IMR-90 (cell line): Measurements from ENCODE around the gene SKP1. TPM values are rescaled to one million over a fixed set of nuclear protein-coding genes. Genes with fewer than 3 reads are reported as not detected.

Source experiments
- ATAC-seq: fragments of 200-7000 bp; cut with Tn5 transposase; 2 replicates; pipeline ENCODE4 v1.9.1; 2020; ENCODE audit warnings: low read depth, mild to moderate bottlenecking, moderate library complexity
- BruUV-seq: library from RNA; stranded (reverse); fragments of 400-500 nt; replicated peaks from 2 replicates; lab custom pipeline; 2021; lab: Mats Ljungman, UMichigan
- CTCF ChIA-PET: fragments of 300-600 bp; formaldehyde crosslinking; extraction: SDS; loops from one replicate; lab custom pipeline; 2021; ENCODE audit warnings: antibody characterized with exemption; lab: Yijun Ruan, JAX
- POLR2A ChIA-PET: fragments of 300-600 bp; sonication (Branson Sonifier 250); formaldehyde crosslinking; loops from one replicate; lab custom pipeline; 2022; ENCODE audit warnings: antibody characterized with exemption; ENCODE audit not compliant: unreplicated experiment; lab: Charles Lee
- DNase-seq: peaks from one replicate; pipeline ENCODE4 v3.0.0; 2013
- H2AFZ ChIP-seq: replicated peaks from 2 replicates; pipeline ENCODE3; 2013; ENCODE audit warnings: low read length, mild to moderate bottlenecking; ENCODE audit not compliant: poor library complexity
- H2AK5ac ChIP-seq: 2 replicates; pipeline ENCODE4 v1.6.1; 2013; ENCODE audit warnings: low read depth, low read length, inconsistent platforms
- H2AK9ac ChIP-seq: replicated peaks from 2 replicates; pipeline ENCODE3; 2013; ENCODE audit warnings: mild to moderate bottlenecking, low read depth, low read length, moderate library complexity; ENCODE audit not compliant: poor library complexity
- H2BK120ac ChIP-seq: 2 replicates; pipeline ENCODE4 v1.6.1; 2013; ENCODE audit warnings: low read depth, low read length, inconsistent platforms
- H2BK15ac ChIP-seq: 3 replicates; pipeline ENCODE4 v1.6.1; 2013; ENCODE audit warnings: low read depth, low read length, inconsistent platforms
- H2BK20ac ChIP-seq: 2 replicates; pipeline ENCODE4 v1.6.1; 2013; ENCODE audit warnings: low read depth, mild to moderate bottlenecking, inconsistent platforms, low read length, moderate library complexity
- H2BK5ac ChIP-seq: 2 replicates; pipeline ENCODE4 v1.6.1; 2013; ENCODE audit warnings: mild to moderate bottlenecking, low read depth, low read length, inconsistent platforms; ENCODE audit not compliant: poor library complexity, severe bottlenecking
- H3K14ac ChIP-seq: replicated peaks from 2 replicates; pipeline ENCODE4 v1.6.1; 2013; ENCODE audit warnings: low read depth, low read length, inconsistent platforms
- H3K18ac ChIP-seq: 2 replicates; pipeline ENCODE4 v1.6.1; 2013; ENCODE audit warnings: low read depth, low read length, control low read depth
- H3K23ac ChIP-seq: 2 replicates; pipeline ENCODE4 v1.6.1; 2013; ENCODE audit warnings: low read depth, low read length, inconsistent platforms
- H3K27ac ChIP-seq: 2 replicates; pipeline ENCODE4 v1.5.1; 2013; ENCODE audit warnings: mild to moderate bottlenecking, control low read depth, low read length; ENCODE audit not compliant: insufficient read depth
- H3K27me3 ChIP-seq: 2 replicates; pipeline ENCODE4 v1.6.1; 2013; ENCODE audit warnings: low read length; ENCODE audit not compliant: control insufficient read depth, insufficient read depth
- H3K36me3 ChIP-seq: 2 replicates; pipeline ENCODE4 v1.6.1; 2013; ENCODE audit warnings: low read length, mixed read lengths; ENCODE audit not compliant: control insufficient read depth, insufficient read depth
- H3K4ac ChIP-seq: 2 replicates; pipeline ENCODE4 v1.6.1; 2013; ENCODE audit warnings: low read depth, low read length, inconsistent platforms
- H3K4me1 ChIP-seq: 2 replicates; pipeline ENCODE4 v1.6.1; 2013; ENCODE audit warnings: low read length, mixed read lengths; ENCODE audit not compliant: control insufficient read depth, insufficient read depth
- H3K4me2 ChIP-seq: 2 replicates; pipeline ENCODE4 v1.6.1; 2013; ENCODE audit warnings: low read depth, mild to moderate bottlenecking, control low read depth, low read length, moderate library complexity
- H3K4me3 ChIP-seq: 2 replicates; pipeline ENCODE4 v1.5.1; 2013; ENCODE audit warnings: low read depth, mild to moderate bottlenecking, control low read depth, low read length, moderate library complexity; ENCODE audit not compliant: insufficient read depth
- H3K56ac ChIP-seq: 2 replicates; pipeline ENCODE4 v1.6.1; 2013; ENCODE audit warnings: low read length, inconsistent platforms; ENCODE audit not compliant: insufficient read depth; ENCODE audit errors: extremely low read depth
- H3K79me1 ChIP-seq, 2 experiments: 2 replicates each; pipeline ENCODE4 v1.6.1; 2013; ENCODE audit warnings: low read length in 2 of 2, inconsistent platforms in 1 of 2, low read depth in 1 of 2
- H3K9ac ChIP-seq: 2 replicates; pipeline ENCODE4 v1.6.1; 2013; ENCODE audit warnings: low read depth, low read length, control low read depth
- H3K9me1 ChIP-seq: 2 replicates; pipeline ENCODE4 v1.6.1; 2013; ENCODE audit warnings: low read length, inconsistent platforms; ENCODE audit not compliant: insufficient read depth
- H3K9me3 ChIP-seq: 2 replicates; pipeline ENCODE4 v1.6.1; 2013; ENCODE audit warnings: low read length; ENCODE audit not compliant: control insufficient read depth, insufficient read depth
- H4K20me1 ChIP-seq: 2 replicates; pipeline ENCODE4 v1.6.1; 2013; ENCODE audit warnings: low read length, inconsistent platforms; ENCODE audit not compliant: insufficient read depth
- H4K5ac ChIP-seq: 2 replicates; pipeline ENCODE4 v1.6.1; 2013; ENCODE audit warnings: mild to moderate bottlenecking, low read depth, low read length, control low read depth
- H4K8ac ChIP-seq, 2 experiments: 2 replicates each; pipeline ENCODE4 v1.6.1; 2013; ENCODE audit warnings: low read depth in 2 of 2, low read length in 2 of 2, control low read depth in 1 of 2, inconsistent platforms in 1 of 2
- H4K91ac ChIP-seq: 2 replicates; pipeline ENCODE4 v1.6.1; 2013; ENCODE audit warnings: low read depth, low read length, inconsistent platforms; ENCODE audit not compliant: insufficient read depth
- CTCF ChIP-seq: conservative IDR thresholded peaks from 2 replicates; pipeline ENCODE4 v1.5.1; 2012; ENCODE audit warnings: mild to moderate bottlenecking, low read depth, low read length, improper control_type of control experiment
- POLR2A ChIP-seq: IDR thresholded peaks from 2 replicates; pipeline ENCODE4 v1.6.1; 2012; ENCODE audit warnings: mild to moderate bottlenecking, low read depth, low read length
- WGBS, 2 experiments: methylation state at CpG; one replicate each; pipeline versions ENCODE4 v1.1.5 to v1.1.7; 2013; ENCODE audit warnings: missing lambda C conversion rate in 2 of 2; ENCODE audit not compliant: insufficient read length in 1 of 2; ENCODE audit errors: extremely low coverage in 2 of 2; 5-methylcytosine and 5-hydroxymethylcytosine counted together
- dilution Hi-C: fragments of 300-500 bp; cut with HindIII; formaldehyde crosslinking; loops from one replicate; pipeline ENCODE4 v1.14.3; 2018; ENCODE audit warnings: low sequenced_read_pairs; ENCODE audit not compliant: unreplicated experiment
- in situ Hi-C: fragments of 300-500 bp; cut with MboI; formaldehyde crosslinking; loops from 3 replicates; pipeline ENCODE4 v1.14.3; 2019; ENCODE audit warnings: low sequenced_read_pairs, inconsistent platforms, mixed read lengths
- intact Hi-C: fragments of 100-400 bp; cut with micrococcal nuclease; formaldehyde crosslinking; loops from 2 replicates; pipeline ENCODE4 v1.10.0; 2022
- polyA plus RNA-seq, 3 experiments: library from polyadenylated mRNA; depleted of rRNA; stranded (reverse); fragments of >200 nt; gene quantifications; 2 replicates each; pipeline ENCODE4 v1.2.3, GENCODE V29; 2012; ENCODE audit warnings: low replicate concordance in 1 of 3
- total RNA-seq: library from RNA; depleted of rRNA; stranded (reverse); fragments of >200 nt; gene quantifications from 2 replicates; pipeline ENCODE4 v1.2.3, GENCODE V29; 2012

SKP1 gene
- total and polyA plus RNA-seq, 2 of the 4 experiments (the other 2 are of a cell fraction): 206 to 618 TPM

- Histone ChIP-seq H2AK9ac (no peak overlapping the region), H2AK5ac (no peak overlapping the region), H2AFZ (no peak overlapping the region), H3K4me3 (no peak overlapping the region), H2BK120ac (no peak overlapping the region), H2BK15ac (no peak overlapping the region), H3K4me1 (peaks cover 4% of the 10 kb centered on the region), H4K8ac (no peak overlapping the region), H2BK20ac (no peak overlapping the region), H3K27me3 (peaks cover 9% of the 10 kb centered on the region), H2BK5ac (no peak overlapping the region), H3K23ac (no peak overlapping the region), H3K14ac (no peak overlapping the region), H3K9me1 (peaks cover 3% of the 10 kb centered on the region; the same call in 1 of the 2 replicates), H3K9me3 (no peaks in the 10 kb centered on the region), H4K91ac (no peak overlapping the region), H3K56ac (no peak overlapping the region), H3K18ac (no peak overlapping the region), H3K79me1 (no peaks in the 10 kb centered on the region), H3K4me2 (no peak overlapping the region), H3K9ac (no peak overlapping the region), H3K27ac (no peak overlapping the region), H4K5ac (no peak overlapping the region), H3K4ac (no peak overlapping the region), H3K36me3 (no peaks in the 10 kb centered on the region), H4K20me1 (no peaks in the 10 kb centered on the region)
- BruUV-seq: no TSS peak
- in situ Hi-C loops: no loop called here
- CTCF ChIA-PET: interaction anchor here (1.3 to 1.8 kb wide), 2 partner anchors 8 to 41 kb away, joined by 3 to 6 read pairs; no protein-coding TSS in a partner anchor
- intact Hi-C loops: loop anchor here (2.0 kb wide), 1 partner anchor 41 kb away; no protein-coding TSS in a partner anchor
- TF ChIP-seq CTCF (no peak), POLR2A (no peak)
- WGBS, 2 experiments: no CpG with 5 or more reads among the region's 2 CpGs
- DNase-seq (no peak), ATAC-seq (no peak)
- POLR2A ChIA-PET: no interaction called here
- dilution Hi-C loops: no loop called here
Measured at GRCh38 chr5:134099939-134100282, 76.8 kb downstream of the SKP1 start.
